GM12878 (cell line): Measurements from ENCODE around the gene VWA5B2.

Experiments
- ASH2L ChIP-seq: fragments of 300-600, 200-600 bp; sonication (generic); IDR thresholded peaks from 2 replicates; pipeline ENCODE4 v1.6.1; 2017; ENCODE audit warnings: low read depth, mild to moderate bottlenecking, borderline replicate concordance
- EZH2 ChIP-seq: IDR thresholded peaks from 2 replicates; pipeline ENCODE4 v1.6.1; 2012; ENCODE audit warnings: low read depth, mild to moderate bottlenecking, control low read depth, inconsistent platforms, low read length, borderline replicate concordance; ENCODE audit not compliant: control insufficient read depth
- HDAC2 ChIP-seq: fragments of 200-600 bp; sonication (generic); IDR thresholded peaks from 2 replicates; pipeline ENCODE4 v1.6.1; 2017
- JUNB ChIP-seq: IDR thresholded peaks from 2 replicates; pipeline ENCODE4 v1.6.1; 2016; ENCODE audit warnings: antibody characterized with exemption, mild to moderate bottlenecking
- TF ChIP-seq, protein P1 (sequence below), 3 experiments: IDR thresholded peaks in 2 of 3; conservative IDR thresholded peaks in 1 of 3; 2 replicates each; pipeline ENCODE4 v1.5.1; 2011; ENCODE audit warnings: low read depth in 3 of 3, low read length in 3 of 3, mild to moderate bottlenecking in 3 of 3, control low read depth in 2 of 3, moderate library complexity in 2 of 3, inconsistent platforms in 1 of 3, mixed read lengths in 1 of 3; ENCODE audit not compliant: control insufficient read depth in 2 of 3, insufficient read depth in 1 of 3; ENCODE audit errors: extremely low read depth in 1 of 3

GRCh38 chr3:184211718-184212117 lies 17.7 kb upstream of the VWA5B2 start:
- TF ChIP-seq HDAC2 (no peak), EZH2 (no peak), ASH2L (no peak), JUNB (no peak)
- TF ChIP-seq, protein P1, sequence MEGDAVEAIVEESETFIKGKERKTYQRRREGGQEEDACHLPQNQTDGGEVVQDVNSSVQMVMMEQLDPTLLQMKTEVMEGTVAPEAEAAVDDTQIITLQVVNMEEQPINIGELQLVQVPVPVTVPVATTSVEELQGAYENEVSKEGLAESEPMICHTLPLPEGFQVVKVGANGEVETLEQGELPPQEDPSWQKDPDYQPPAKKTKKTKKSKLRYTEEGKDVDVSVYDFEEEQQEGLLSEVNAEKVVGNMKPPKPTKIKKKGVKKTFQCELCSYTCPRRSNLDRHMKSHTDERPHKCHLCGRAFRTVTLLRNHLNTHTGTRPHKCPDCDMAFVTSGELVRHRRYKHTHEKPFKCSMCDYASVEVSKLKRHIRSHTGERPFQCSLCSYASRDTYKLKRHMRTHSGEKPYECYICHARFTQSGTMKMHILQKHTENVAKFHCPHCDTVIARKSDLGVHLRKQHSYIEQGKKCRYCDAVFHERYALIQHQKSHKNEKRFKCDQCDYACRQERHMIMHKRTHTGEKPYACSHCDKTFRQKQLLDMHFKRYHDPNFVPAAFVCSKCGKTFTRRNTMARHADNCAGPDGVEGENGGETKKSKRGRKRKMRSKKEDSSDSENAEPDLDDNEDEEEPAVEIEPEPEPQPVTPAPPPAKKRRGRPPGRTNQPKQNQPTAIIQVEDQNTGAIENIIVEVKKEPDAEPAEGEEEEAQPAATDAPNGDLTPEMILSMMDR (IDR thresholded peaks at IDR 0.05 in 2 of 3, conservative IDR thresholded peaks at IDR 0.05 in 1 of 3; ENCODE audit: control insufficient read depth in 2 of 3, extremely low read depth in 1 of 3, insufficient read depth in 1 of 3, low read depth in 3 of 3, low read length in 3 of 3): no peak
